DMS153 treated with DMSO at 0.1 percent for 48 hours (cell line): ENCODE results near the gene HMGCS1.
"Not testable (repeated sequence)": the region's sequence is repeated elsewhere in the genome, so short reads cannot be mapped to it uniquely, and the experiment has no call there.

Experiments
- DNase-seq: peaks from one replicate; lab custom pipeline; 2025; ENCODE audit not compliant: unreplicated experiment; lab: John Stamatoyannopoulos, UW

HMGCS1 gene

GRCh38 chr5:43312699-43313034, 545 bp downstream of the HMGCS1 start:
- no peak for DNase-seq

GRCh38 chr5:43312076-43312661, 1.0 kb downstream of the HMGCS1 start:
- no peak for DNase-seq

- no peak for DNase-seq
Measured at GRCh38 chr5:43309637-43310036, 3.6 kb downstream of the HMGCS1 start.

- no peak for DNase-seq
Measured at GRCh38 chr5:43309122-43309521, 4.1 kb downstream of the HMGCS1 start.

GRCh38 chr5:43306954-43307353, 6.3 kb downstream of the HMGCS1 start:
- not testable (repeated sequence) for DNase-seq

GRCh38 chr5:43305948-43306565, 7.2 kb downstream of the HMGCS1 start:
- peak; percentile 32 for DNase-seq

GRCh38 chr5:43304525-43304924, 8.7 kb downstream of the HMGCS1 start:
- DNase-seq: no peak

GRCh38 chr5:43303242-43303641, 10.0 kb downstream of the HMGCS1 start:
- DNase-seq: no peak

GRCh38 chr5:43302481-43302880, 10.7 kb downstream of the HMGCS1 start:
- no peak for DNase-seq

GRCh38 chr5:43301653-43302091, 11.5 kb downstream of the HMGCS1 start:
- DNase-seq: no peak

GRCh38 chr5:43300112-43300511, 13.1 kb downstream of the HMGCS1 start:
- DNase-seq: no peak

- no peak for DNase-seq
Measured at GRCh38 chr5:43298443-43298842, 14.8 kb downstream of the HMGCS1 start.

- no peak for DNase-seq
Measured at GRCh38 chr5:43296835-43297234, 16.4 kb downstream of the HMGCS1 start.

GRCh38 chr5:43295202-43295601, 18.0 kb downstream of the HMGCS1 start:
- no peak for DNase-seq

GRCh38 chr5:43294226-43294625, 19.0 kb downstream of the HMGCS1 start:
- DNase-seq: no peak

GRCh38 chr5:43290726-43291125, 22.5 kb downstream of the HMGCS1 start:
- no peak for DNase-seq

GRCh38 chr5:43288269-43288831, 24.9 kb downstream of the HMGCS1 start:
- DNase-seq: no peak

- DNase-seq: no peak
Measured at GRCh38 chr5:43287493-43287892, 25.7 kb downstream of the HMGCS1 start.

GRCh38 chr5:43286623-43287022, 26.6 kb downstream of the HMGCS1 start:
- no peak for DNase-seq

GRCh38 chr5:43281840-43282658, 31.2 kb downstream of the HMGCS1 start:
- DNase-seq: no peak

GRCh38 chr5:43279548-43280274, 33.5 kb downstream of the HMGCS1 start:
- DNase-seq: no peak
